ENCODE measurements around the gene HS6ST2.

The HS6ST2 gene

DNA sequence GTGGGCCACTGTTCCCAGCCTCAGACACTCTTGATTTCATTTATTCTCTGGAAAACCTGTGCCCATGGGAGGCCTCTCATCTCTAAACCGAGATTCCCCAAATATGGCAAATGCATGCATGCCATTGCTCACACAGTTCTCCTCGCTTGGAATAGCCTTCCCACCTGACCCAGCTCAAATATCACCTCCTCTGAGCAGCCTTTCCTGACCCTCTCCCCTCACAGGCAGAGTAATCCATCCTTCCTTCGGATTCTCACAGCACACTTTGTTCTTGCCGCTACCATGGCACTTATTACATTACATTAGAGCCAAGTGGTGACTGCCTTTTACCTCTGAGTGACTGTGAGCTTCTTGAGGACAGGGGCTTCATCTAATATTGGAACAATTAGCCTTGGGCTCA lies 209.5 kb downstream of the HS6ST2 start:
- Histone ChIP-seq H3K4me1 (ENCODE audit: control insufficient read depth, low read depth, low read length) (peaks cover 16% of the 10 kb centered on the region), H3K9ac (ENCODE audit: low read length) (no peak overlapping the region), H3K4me3 (ENCODE audit: low read length) (no peak overlapping the region), H3K27ac (ENCODE audit: low read length) (no peak overlapping the region), H3K9me3 (ENCODE audit: control insufficient read depth, low read depth, low read length) (no peaks in the 10 kb centered on the region), H3K36me3 (ENCODE audit: control insufficient read depth, low read depth, low read length) (no peaks in the 10 kb centered on the region), H3K27me3 (ENCODE audit: control insufficient read depth, insufficient read depth, low read length) (peaks cover 22% of the 10 kb centered on the region)

DNA sequence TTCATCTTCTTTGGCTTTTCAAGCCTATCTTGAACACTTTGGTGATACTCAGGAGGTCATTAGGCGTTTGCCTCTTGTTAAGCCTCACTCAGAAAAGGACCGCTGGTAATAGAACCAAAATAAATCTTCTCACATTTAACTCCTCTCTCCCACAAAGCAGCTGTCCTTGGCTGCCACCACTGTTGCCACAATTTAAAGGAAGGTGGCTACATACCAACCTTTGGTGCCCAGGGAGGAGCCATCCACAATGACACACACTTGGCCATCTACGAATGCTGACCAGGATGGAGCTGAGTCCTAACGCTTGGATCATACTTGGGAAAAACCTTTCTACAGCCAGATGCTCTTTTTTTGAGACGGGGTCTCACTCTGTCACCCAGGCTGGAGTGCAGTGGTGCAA lies 210.2 kb downstream of the HS6ST2 start:
- Histone ChIP-seq H3K9me3 (ENCODE audit: control insufficient read depth, low read depth, low read length) (no peaks in the 10 kb centered on the region), H3K36me3 (ENCODE audit: control insufficient read depth, low read depth, low read length) (no peaks in the 10 kb centered on the region), H3K27me3 (ENCODE audit: control insufficient read depth, insufficient read depth, low read length) (peaks cover 28% of the 10 kb centered on the region), H3K4me1 (ENCODE audit: control insufficient read depth, low read depth, low read length) (peaks cover 16% of the 10 kb centered on the region), H3K27ac (ENCODE audit: low read length) (no peak overlapping the region), H3K9ac (ENCODE audit: low read length) (no peak overlapping the region), H3K4me3 (ENCODE audit: low read length) (no peak overlapping the region)

DNA sequence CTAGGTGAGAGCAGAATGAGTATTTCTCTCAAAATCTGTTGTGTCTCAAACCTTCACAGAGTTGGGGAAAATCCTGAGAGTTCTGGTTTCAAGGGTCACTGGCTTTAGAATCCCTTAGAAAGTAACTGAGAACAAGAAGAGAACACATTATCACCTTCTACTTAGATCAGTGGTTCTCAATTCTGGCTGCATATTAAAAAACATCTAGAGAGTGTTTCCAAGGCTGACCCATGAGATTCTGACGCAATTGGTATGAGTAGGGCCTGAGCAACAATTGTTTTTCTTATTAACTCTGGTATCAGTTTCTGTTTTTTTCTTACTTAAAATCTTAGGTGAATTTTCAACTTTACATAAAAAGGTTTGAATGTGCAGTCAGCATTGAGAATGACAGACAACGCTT lies 212.8 kb downstream of the HS6ST2 start:
- H3K27me3 ChIP-seq (ENCODE audit: control insufficient read depth, insufficient read depth, low read length), result peaks cover 49% of the 10 kb centered on the region
- no peaks in the 10 kb centered on the region for H3K9me3 ChIP-seq (ENCODE audit: control insufficient read depth, low read depth, low read length)
- H3K9ac ChIP-seq (ENCODE audit: low read length), result no peak overlapping the region
- H3K36me3 ChIP-seq (ENCODE audit: control insufficient read depth, low read depth, low read length), result no peaks in the 10 kb centered on the region
- H3K4me1 ChIP-seq (ENCODE audit: control insufficient read depth, low read depth, low read length), result peaks cover 16% of the 10 kb centered on the region
- no peak overlapping the region for H3K4me3 ChIP-seq (ENCODE audit: low read length)
- H3K27ac ChIP-seq (ENCODE audit: low read length), result no peak overlapping the region

DNA sequence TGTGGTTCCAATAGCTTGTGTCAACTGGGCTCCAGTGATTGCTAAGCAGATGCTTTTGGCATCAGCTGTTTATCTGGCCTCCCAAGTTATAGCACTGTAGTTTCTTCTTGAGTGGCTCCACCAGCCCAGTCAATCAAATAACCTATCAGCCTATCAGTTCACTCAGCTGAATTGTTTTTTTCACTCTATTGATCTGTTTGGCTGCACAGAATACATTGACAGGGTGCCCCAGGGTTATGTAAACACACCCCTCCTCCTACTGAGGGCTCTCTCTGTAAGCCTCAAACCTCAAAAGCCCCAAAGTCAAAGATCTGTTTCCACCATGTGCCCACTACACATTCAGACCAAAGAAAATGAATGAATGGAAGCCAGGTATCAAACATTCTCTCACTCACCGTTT lies 214.0 kb downstream of the HS6ST2 start:
- H3K27ac ChIP-seq (ENCODE audit: low read length), result no peak overlapping the region
- no peak overlapping the region for H3K9ac ChIP-seq (ENCODE audit: low read length)
- no peaks in the 10 kb centered on the region for H3K9me3 ChIP-seq (ENCODE audit: control insufficient read depth, low read depth, low read length)
- H3K27me3 ChIP-seq (ENCODE audit: control insufficient read depth, insufficient read depth, low read length), result peaks cover 49% of the 10 kb centered on the region
- H3K4me1 ChIP-seq (ENCODE audit: control insufficient read depth, low read depth, low read length), result peaks cover 8% of the 10 kb centered on the region
- H3K4me3 ChIP-seq (ENCODE audit: low read length), result no peak overlapping the region
- no peaks in the 10 kb centered on the region for H3K36me3 ChIP-seq (ENCODE audit: control insufficient read depth, low read depth, low read length)

DNA sequence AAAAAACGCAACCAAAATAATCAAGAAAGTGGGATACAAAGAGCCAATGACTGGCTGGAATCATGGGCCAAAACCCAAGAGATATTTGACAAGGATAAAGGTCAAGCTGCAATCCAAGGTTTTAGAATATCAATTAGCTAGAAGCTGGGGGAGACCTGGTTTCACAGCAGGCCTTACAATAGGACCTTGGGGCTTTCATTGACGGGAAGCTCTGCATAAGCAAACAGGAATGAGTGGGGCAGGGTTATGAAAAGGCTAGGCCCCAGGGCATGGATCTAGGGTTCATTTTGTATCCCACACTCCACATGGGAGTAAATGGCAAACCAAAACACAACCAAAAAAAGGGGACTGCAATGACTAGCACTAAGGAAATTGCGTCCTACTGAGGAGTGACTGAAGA lies 215.3 kb downstream of the HS6ST2 start:
- no peak overlapping the region for H3K27ac ChIP-seq (ENCODE audit: low read length)
- H3K4me1 ChIP-seq (ENCODE audit: control insufficient read depth, low read depth, low read length), result no peaks in the 10 kb centered on the region
- H3K9me3 ChIP-seq (ENCODE audit: control insufficient read depth, low read depth, low read length), result no peaks in the 10 kb centered on the region
- H3K27me3 ChIP-seq (ENCODE audit: control insufficient read depth, insufficient read depth, low read length), result peaks cover 57% of the 10 kb centered on the region
- H3K36me3 ChIP-seq (ENCODE audit: control insufficient read depth, low read depth, low read length), result no peaks in the 10 kb centered on the region
- no peak overlapping the region for H3K4me3 ChIP-seq (ENCODE audit: low read length)
- H3K9ac ChIP-seq (ENCODE audit: low read length), result no peak overlapping the region

DNA sequence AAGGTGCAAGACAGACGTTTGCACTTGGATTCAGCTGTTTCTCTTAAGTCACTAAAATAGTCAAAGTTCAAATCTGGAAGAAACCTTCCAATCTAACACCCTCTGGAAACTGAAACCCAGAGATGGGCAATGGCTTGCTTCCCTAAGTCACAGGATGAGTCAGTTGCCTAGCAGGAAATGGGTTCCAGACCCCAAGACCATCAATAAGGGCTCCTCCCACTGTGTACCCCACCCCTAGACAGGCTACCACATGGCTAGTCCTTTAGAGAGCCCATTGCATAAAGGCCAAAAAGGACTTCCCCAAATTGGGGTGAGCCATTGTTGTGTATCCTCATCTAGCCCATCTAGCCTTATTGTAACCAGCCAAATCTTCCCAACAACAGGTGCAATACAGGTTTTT lies 216.2 kb downstream of the HS6ST2 start:
- Histone ChIP-seq H3K9ac (ENCODE audit: low read length) (no peak overlapping the region), H3K4me3 (ENCODE audit: low read length) (no peak overlapping the region), H3K9me3 (ENCODE audit: control insufficient read depth, low read depth, low read length) (no peaks in the 10 kb centered on the region), H3K27ac (ENCODE audit: low read length) (no peak overlapping the region), H3K36me3 (ENCODE audit: control insufficient read depth, low read depth, low read length) (no peaks in the 10 kb centered on the region), H3K27me3 (ENCODE audit: control insufficient read depth, insufficient read depth, low read length) (peaks cover 58% of the 10 kb centered on the region), H3K4me1 (ENCODE audit: control insufficient read depth, low read depth, low read length) (no peaks in the 10 kb centered on the region)

DNA sequence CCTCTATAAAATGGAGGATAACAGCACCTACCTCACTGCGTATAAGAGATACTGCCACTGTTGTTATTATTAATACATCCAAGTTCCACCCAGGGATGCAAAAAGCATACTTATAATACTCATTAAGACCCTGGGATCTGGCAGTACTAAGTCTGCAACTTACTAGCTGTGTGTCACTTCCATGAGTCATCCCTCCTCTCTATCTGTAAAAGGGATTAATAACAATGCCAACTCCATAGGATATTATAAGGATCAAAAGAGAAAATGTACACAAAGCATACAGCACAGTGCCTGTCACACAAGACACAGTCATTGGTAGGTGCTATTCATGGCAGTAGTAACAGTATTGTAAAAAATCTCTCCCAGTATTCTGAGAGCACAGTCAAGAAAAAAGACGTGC lies 216.7 kb downstream of the HS6ST2 start:
- H3K27me3 ChIP-seq (ENCODE audit: control insufficient read depth, insufficient read depth, low read length), result peaks cover 58% of the 10 kb centered on the region
- H3K4me3 ChIP-seq (ENCODE audit: low read length), result no peak overlapping the region
- no peaks in the 10 kb centered on the region for H3K36me3 ChIP-seq (ENCODE audit: control insufficient read depth, low read depth, low read length)
- no peaks in the 10 kb centered on the region for H3K4me1 ChIP-seq (ENCODE audit: control insufficient read depth, low read depth, low read length)
- no peak overlapping the region for H3K9ac ChIP-seq (ENCODE audit: low read length)
- no peak overlapping the region for H3K27ac ChIP-seq (ENCODE audit: low read length)
- H3K9me3 ChIP-seq (ENCODE audit: control insufficient read depth, low read depth, low read length), result no peaks in the 10 kb centered on the region

DNA sequence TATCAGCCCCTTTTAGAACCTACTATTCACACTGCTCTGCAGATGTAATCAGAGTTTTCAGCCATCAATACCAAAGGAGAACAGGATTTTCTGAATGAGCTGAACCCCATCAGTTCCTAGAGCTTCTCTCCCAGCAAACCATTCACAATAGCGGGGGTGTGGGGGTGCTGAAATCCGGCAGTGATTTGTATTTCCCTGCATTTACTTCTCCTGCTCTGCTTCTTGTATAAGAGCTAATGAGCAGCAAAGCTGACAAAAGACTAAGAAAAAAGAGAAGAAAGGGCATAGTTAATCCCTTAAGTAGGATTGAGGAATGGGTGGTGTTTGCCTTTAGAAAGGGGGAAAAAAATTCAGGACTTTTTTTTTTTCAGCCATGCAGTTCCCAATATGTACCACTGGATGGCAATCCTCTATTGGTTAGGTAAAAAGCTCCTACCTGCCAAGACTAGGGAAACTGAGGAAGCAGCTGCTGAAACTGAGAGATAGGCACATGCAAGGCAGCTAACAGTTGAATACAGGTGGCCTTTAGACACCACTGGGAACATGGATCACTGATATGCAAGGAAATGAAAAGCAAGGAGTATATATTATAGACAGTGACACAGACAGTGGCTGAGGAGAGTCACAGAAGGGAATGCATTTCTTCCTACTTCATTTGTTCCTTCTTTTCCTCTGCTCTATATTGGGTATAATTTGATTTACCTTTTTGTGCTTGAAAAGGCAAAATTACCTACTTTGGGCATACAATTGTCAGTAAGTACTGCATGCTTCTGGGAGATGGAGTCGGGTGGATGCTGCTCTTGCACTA lies 217.9 kb downstream of the HS6ST2 start:
- Histone ChIP-seq H3K36me3 (ENCODE audit: control insufficient read depth, low read depth, low read length) (no peaks in the 10 kb centered on the region), H3K27me3 (ENCODE audit: control insufficient read depth, insufficient read depth, low read length) (peaks cover 53% of the 10 kb centered on the region), H3K27ac (ENCODE audit: low read length) (no peak overlapping the region), H3K4me1 (ENCODE audit: control insufficient read depth, low read depth, low read length) (no peaks in the 10 kb centered on the region), H3K4me3 (ENCODE audit: low read length) (no peak overlapping the region), H3K9ac (ENCODE audit: low read length) (no peak overlapping the region), H3K9me3 (ENCODE audit: control insufficient read depth, low read depth, low read length) (no peaks in the 10 kb centered on the region)

DNA sequence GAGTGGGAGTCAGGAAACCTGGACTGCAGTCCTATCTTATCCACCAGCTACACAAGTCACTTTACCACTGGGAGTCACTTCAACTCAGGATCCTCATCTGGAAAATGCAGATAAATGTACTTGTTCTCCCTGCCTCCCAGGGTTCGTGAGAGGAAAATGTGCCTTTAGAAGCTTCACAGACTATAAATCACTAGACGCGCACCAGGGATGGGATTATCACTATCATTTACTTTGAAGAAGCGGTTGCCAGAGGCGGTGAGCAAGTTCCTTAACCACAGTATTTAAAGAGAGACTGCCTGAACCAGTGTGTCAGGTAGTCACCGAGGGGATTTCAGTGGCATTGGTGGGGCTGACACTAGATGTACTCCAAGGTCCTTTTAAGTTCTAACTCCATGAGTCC lies 219.5 kb downstream of the HS6ST2 start:
- Histone ChIP-seq H3K27ac (ENCODE audit: low read length) (no peak overlapping the region), H3K9ac (ENCODE audit: low read length) (no peak overlapping the region), H3K4me1 (ENCODE audit: control insufficient read depth, low read depth, low read length) (no peaks in the 10 kb centered on the region), H3K4me3 (ENCODE audit: low read length) (no peak overlapping the region), H3K9me3 (ENCODE audit: control insufficient read depth, low read depth, low read length) (peaks cover under 1% of the 10 kb centered on the region), H3K36me3 (ENCODE audit: control insufficient read depth, low read depth, low read length) (no peaks in the 10 kb centered on the region), H3K27me3 (ENCODE audit: control insufficient read depth, insufficient read depth, low read length) (peaks cover 37% of the 10 kb centered on the region)

DNA sequence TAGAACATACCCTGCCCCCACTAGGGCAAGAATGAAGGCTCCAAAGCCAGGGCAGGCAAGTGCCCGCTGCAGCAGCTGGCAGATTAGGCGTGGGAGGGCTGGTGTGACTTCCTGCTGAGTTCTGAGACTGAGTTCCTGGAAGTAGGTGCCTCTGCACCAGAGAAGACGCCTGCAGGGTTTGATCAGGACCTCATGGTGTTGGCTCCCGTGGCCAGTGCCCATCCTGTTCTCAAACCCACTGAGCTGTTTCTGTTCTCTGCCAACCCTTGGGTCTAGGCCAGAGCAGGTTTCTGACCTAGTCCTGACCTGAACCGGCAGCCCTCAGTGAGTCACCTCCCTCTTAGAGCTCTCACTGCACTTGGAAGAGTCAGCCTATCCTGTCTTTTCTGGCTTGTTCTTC lies 220.7 kb downstream of the HS6ST2 start:
- H3K9me3 ChIP-seq (ENCODE audit: control insufficient read depth, low read depth, low read length), result peaks cover 7% of the 10 kb centered on the region
- no peak overlapping the region for H3K9ac ChIP-seq (ENCODE audit: low read length)
- no peak overlapping the region for H3K4me3 ChIP-seq (ENCODE audit: low read length)
- H3K4me1 ChIP-seq (ENCODE audit: control insufficient read depth, low read depth, low read length), result no peaks in the 10 kb centered on the region
- H3K27ac ChIP-seq (ENCODE audit: low read length), result no peak overlapping the region
- H3K27me3 ChIP-seq (ENCODE audit: control insufficient read depth, insufficient read depth, low read length), result peaks cover 28% of the 10 kb centered on the region
- H3K36me3 ChIP-seq (ENCODE audit: control insufficient read depth, low read depth, low read length), result no peaks in the 10 kb centered on the region

DNA sequence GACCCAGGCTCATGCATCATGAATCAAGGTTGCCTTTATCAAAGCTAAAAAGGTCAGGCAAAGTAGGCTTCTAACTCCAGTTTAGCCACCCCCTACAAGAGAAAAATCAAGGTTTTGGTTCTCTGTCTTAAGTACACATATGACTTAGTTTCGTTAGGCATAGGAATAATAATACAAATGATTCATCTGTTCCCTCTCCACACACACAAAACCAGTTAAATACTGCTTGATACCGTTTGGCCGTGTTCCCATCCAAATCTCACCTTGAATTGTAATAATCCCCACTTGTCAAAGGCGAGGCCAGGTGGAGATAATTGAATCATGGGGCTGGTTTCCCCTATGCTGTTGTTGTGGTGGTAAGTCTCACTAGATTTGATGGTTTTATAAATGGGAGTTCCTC lies 226.2 kb downstream of the HS6ST2 start:
- Histone ChIP-seq H3K27ac (ENCODE audit: low read length) (no peak overlapping the region), H3K27me3 (ENCODE audit: control insufficient read depth, insufficient read depth, low read length) (no peaks in the 10 kb centered on the region), H3K9ac (ENCODE audit: low read length) (no peak overlapping the region), H3K4me1 (ENCODE audit: control insufficient read depth, low read depth, low read length) (no peaks in the 10 kb centered on the region), H3K4me3 (ENCODE audit: low read length) (no peak overlapping the region), H3K36me3 (ENCODE audit: control insufficient read depth, low read depth, low read length) (no peaks in the 10 kb centered on the region), H3K9me3 (ENCODE audit: control insufficient read depth, low read depth, low read length) (peaks cover 11% of the 10 kb centered on the region)

DNA sequence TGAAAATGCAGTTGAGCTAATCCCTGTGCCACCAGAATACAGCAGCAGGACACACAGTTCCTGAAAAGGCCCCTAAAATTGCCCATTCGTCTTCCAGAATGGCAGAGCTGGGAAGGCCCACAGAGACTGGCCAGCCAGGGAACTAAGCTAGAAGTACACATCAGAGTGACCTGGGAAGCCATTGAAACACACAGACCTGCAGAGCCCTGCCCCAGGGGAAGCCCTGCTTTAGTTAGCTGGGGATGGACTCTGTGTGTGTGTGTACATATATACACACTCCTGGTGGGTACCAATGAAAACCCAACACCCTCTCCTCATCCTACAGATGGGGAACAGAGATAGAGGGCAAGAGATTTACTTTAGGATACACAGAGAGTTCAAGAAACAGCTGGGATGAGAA lies 227.7 kb downstream of the HS6ST2 start:
- H3K4me1 ChIP-seq (ENCODE audit: control insufficient read depth, low read depth, low read length), result no peaks in the 10 kb centered on the region
- no peak overlapping the region for H3K27ac ChIP-seq (ENCODE audit: low read length)
- no peak overlapping the region for H3K4me3 ChIP-seq (ENCODE audit: low read length)
- H3K27me3 ChIP-seq (ENCODE audit: control insufficient read depth, insufficient read depth, low read length), result no peaks in the 10 kb centered on the region
- H3K9me3 ChIP-seq (ENCODE audit: control insufficient read depth, low read depth, low read length), result peaks cover 11% of the 10 kb centered on the region
- no peaks in the 10 kb centered on the region for H3K36me3 ChIP-seq (ENCODE audit: control insufficient read depth, low read depth, low read length)
- no peak overlapping the region for H3K9ac ChIP-seq (ENCODE audit: low read length)
